Testis (tissue), 3 donors: ENCODE measurements around the gene PAIP1. TPM values are rescaled to one million over a fixed set of nuclear protein-coding genes. Genes with fewer than 3 reads are reported as not detected.
A peak's percentile ranks its signal among the peaks of the same experiment; 100 is the strongest.
"Not testable (repeated sequence)": the region's sequence is repeated elsewhere in the genome, so short reads cannot be mapped to it uniquely, and the experiment has no call there.

ENCODE experiments used
- DNase-seq: peaks from one replicate; pipeline ENCODE4 v3.0.0-alpha.2; 2019
- H3K27ac ChIP-seq, 2 donors: fragments of 200-600 bp; sonication (generic); one replicate each; pipeline ENCODE4 v1.5.1; 2019
- H3K27me3 ChIP-seq: fragments of 200-600 bp; sonication (generic); one replicate; pipeline ENCODE4 v1.5.1; 2019
- H3K36me3 ChIP-seq: fragments of 200-600 bp; sonication (generic); one replicate; pipeline ENCODE4 v1.5.1; 2017; ENCODE audit warnings: low read depth; ENCODE audit errors: missing control alignments
- H3K4me1 ChIP-seq: fragments of 200-600 bp; sonication (generic); one replicate; pipeline ENCODE4 v1.5.1; 2019
- H3K4me3 ChIP-seq, 2 donors: fragments of 200-600 bp; sonication (generic); one replicate each; pipeline ENCODE4 v1.5.1; 2017 to 2019
- H3K9me3 ChIP-seq: fragments of 200-600 bp; sonication (generic); one replicate; pipeline ENCODE4 v1.5.1; 2017
- POLR2A ChIP-seq: fragments of 450-650 bp; IDR thresholded peaks from one replicate; pipeline ENCODE4 v1.6.1; 2017; ENCODE audit warnings: antibody characterized with exemption, mild to moderate bottlenecking, moderate library complexity
- WGBS, 2 donors: methylation state at CpG; one replicate each; pipeline ENCODE4 v1.1.5; 2018; 5-methylcytosine and 5-hydroxymethylcytosine counted together
- intact Hi-C: fragments of 100-400 bp; cut with DNase I; formaldehyde crosslinking; loops from one replicate; pipeline ENCODE4 v1.15.1; 2023; ENCODE audit warnings: low total_unique reads
- polyA plus RNA-seq: library from polyadenylated mRNA; stranded (reverse); fragments of 350-450 nt; fragmentation: Illumina TruSeq; extraction: RNeasy Lipid Tissue Mini Kit (QIAGEN cat#74804); gene quantifications from one replicate; pipeline ENCODE4 v1.2.3, GENCODE V29; 2014; ENCODE audit warnings: low read depth, low replicate concordance; ENCODE audit not compliant: insufficient read depth
- total RNA-seq, 2 donors: library from RNA; depleted of rRNA; stranded (reverse); fragments of >200 nt; gene quantifications; one replicate each; pipeline ENCODE4 v1.2.3, GENCODE V29; 2016
- TF ChIP-seq, protein P1 (sequence below), 3 experiments: fragments of 450-650 bp in 2 of 3; fragments of 200-600 bp in 1 of 3; sonication (generic) in 1 of 3; IDR thresholded peaks; one replicate each; pipeline ENCODE4 v1.5.1; 2016 to 2019; ENCODE audit warnings: antibody characterized with exemption in 3 of 3, mild to moderate bottlenecking in 2 of 3, moderate library complexity in 1 of 3

Gene PAIP1
- total and polyA plus RNA-seq, 3 donors from 2014 or later: 103 to 135 (median 117) TPM

DNA sequence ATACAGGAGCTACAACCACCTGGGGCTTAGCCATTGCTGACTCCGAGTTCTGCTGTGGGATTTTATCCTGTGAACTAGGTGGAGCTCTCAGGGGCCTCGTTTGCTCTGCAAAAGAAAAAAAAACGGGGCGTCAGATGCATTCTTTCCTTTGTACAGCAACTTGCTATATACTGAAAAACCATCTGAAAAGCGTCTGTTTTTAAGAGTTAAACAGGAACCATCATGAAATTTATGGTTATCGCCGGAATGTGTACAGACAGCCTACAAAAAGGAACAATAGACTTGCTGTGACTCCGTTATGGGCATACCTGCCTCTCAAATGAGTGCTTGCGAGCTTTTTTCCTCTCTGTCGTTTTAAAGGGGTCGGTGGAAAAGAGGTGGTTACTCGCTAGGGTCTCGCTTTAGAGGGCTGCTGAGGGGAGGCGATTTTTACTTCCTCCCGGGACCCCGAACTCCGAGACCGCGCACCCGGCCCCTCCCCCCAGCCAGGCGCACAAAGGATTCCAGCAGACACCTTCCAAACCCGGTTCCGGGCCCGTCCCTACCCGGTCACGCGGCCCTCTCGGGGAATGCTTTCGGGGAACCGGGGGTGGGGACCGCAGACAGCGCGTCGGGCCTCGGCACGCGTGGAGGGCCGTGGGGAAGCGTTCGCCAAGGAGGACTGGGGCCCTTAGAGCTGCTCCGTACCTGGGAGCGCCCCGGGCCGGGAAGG is 826 bp downstream of the PAIP1 start:
- peak overlapping the region; percentile 95 to 99 for H3K27ac ChIP-seq
- intact Hi-C loops: no loop called here
- 0 to 1% methylated on average over 9 to 26 of the region's 44 CpGs for WGBS, 2 donors

DNA sequence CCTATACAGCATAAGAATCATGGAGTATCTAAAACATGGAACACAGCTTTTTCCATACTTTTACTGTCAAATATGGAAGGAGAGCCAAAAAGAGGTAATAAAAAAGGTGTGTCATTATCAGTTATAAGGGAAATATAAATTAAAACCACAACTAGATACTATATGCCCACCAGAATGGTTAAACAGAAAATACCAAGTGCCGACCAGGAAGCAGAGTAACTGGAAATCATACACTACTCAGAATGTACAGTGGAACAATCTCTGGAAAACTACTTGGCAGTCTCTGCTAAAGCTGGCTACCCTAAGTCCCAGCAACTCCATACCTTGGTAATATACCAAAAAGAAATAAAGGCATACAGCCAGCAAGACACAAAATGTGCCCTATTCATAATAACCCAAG is 2.4 kb downstream of the PAIP1 start:
- 70 to 94% methylated on average over 1 of the region's 1 CpG for WGBS, 2 donors
- intact Hi-C loops: no loop called here

More for the DNA sequence above, 826 bp downstream of the PAIP1 start:
- peaks cover 12% of the 10 kb centered on the region for H3K4me1 ChIP-seq
- H3K9me3 ChIP-seq: no peaks in the 10 kb centered on the region
- H3K4me3 ChIP-seq: peak overlapping the region; percentile 82 to 93
- DNase-seq: peak; percentile 80
- no peaks in the 10 kb centered on the region for H3K36me3 ChIP-seq
- no peak for TF ChIP-seq POLR2A
- TF ChIP-seq, protein P1, sequence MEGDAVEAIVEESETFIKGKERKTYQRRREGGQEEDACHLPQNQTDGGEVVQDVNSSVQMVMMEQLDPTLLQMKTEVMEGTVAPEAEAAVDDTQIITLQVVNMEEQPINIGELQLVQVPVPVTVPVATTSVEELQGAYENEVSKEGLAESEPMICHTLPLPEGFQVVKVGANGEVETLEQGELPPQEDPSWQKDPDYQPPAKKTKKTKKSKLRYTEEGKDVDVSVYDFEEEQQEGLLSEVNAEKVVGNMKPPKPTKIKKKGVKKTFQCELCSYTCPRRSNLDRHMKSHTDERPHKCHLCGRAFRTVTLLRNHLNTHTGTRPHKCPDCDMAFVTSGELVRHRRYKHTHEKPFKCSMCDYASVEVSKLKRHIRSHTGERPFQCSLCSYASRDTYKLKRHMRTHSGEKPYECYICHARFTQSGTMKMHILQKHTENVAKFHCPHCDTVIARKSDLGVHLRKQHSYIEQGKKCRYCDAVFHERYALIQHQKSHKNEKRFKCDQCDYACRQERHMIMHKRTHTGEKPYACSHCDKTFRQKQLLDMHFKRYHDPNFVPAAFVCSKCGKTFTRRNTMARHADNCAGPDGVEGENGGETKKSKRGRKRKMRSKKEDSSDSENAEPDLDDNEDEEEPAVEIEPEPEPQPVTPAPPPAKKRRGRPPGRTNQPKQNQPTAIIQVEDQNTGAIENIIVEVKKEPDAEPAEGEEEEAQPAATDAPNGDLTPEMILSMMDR (IDR thresholded peaks at IDR 0.05): no peak
- H3K27me3 ChIP-seq: no peaks in the 10 kb centered on the region

DNA sequence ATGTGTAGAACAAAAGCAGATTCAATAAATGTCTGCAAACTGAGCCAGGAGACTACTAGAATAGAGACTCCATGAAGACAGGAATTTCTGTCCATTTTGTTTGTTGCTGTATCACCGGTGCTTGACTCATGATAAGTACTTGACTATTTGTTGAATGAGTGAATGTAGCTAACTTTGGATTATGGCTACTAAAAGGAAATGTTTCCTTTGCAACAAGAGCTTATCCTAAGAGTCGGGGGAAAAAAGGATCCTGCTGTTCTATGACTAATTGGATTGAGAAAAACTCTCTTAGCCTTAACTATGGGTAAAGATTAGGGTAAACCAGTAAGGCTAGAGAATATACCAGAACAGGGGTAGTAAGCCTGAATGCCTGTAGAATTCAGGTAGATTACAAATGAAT is 3.5 kb downstream of the PAIP1 start:
- Histone ChIP-seq H3K4me3 (no peak overlapping the region), H3K27ac (no peak overlapping the region), H3K36me3 (no peaks in the 10 kb centered on the region), H3K9me3 (no peaks in the 10 kb centered on the region), H3K27me3 (no peaks in the 10 kb centered on the region), H3K4me1 (peaks cover 17% of the 10 kb centered on the region)
- 46 to 65% methylated on average over 2 of the region's 2 CpGs for WGBS, 2 donors
- TF ChIP-seq POLR2A: no peak
- TF ChIP-seq, protein P1 (IDR thresholded peaks at IDR 0.05): no peak
- no peak for DNase-seq
- intact Hi-C loops: no loop called here

More for the DNA sequence above, 2.4 kb downstream of the PAIP1 start:
- Histone ChIP-seq H3K9me3 (no peaks in the 10 kb centered on the region), H3K27ac (no peak overlapping the region), H3K36me3 (no peaks in the 10 kb centered on the region), H3K4me1 (peaks cover 12% of the 10 kb centered on the region), H3K27me3 (no peaks in the 10 kb centered on the region), H3K4me3 (no peak overlapping the region)
- TF ChIP-seq, protein P1 (IDR thresholded peaks at IDR 0.05): no peak
- no peak for TF ChIP-seq POLR2A
- no peak for DNase-seq

DNA sequence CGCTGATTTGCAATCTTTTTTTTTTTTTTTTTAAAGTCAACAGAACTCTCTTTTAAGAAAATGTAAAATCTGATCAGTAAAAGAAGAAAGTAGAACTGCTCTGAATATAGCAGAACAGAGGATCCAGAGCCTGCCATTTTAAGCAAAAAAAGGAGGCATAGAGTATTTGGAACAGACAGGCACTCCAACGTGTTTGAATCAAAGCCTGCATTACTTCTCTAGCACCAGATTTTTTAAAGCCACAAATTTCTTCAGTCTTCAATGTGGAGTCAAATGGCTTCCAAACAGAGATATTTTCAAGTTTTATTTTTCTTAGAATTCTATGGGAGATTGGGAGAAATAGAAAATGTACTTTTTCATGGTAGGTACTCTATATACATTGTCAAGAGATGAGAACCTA is 5.1 kb downstream of the PAIP1 start:
- Histone ChIP-seq H3K36me3 (no peaks in the 10 kb centered on the region), H3K4me1 (peaks cover 17% of the 10 kb centered on the region), H3K9me3 (no peaks in the 10 kb centered on the region), H3K27me3 (no peaks in the 10 kb centered on the region), H3K27ac (no peak overlapping the region), H3K4me3 (no peak overlapping the region)
- no peak for DNase-seq
- 59 to 68% methylated on average over 2 of the region's 2 CpGs for WGBS, 2 donors
- no peak for TF ChIP-seq POLR2A
- TF ChIP-seq, protein P1 (IDR thresholded peaks at IDR 0.05): no peak
- intact Hi-C loops: no loop called here

DNA sequence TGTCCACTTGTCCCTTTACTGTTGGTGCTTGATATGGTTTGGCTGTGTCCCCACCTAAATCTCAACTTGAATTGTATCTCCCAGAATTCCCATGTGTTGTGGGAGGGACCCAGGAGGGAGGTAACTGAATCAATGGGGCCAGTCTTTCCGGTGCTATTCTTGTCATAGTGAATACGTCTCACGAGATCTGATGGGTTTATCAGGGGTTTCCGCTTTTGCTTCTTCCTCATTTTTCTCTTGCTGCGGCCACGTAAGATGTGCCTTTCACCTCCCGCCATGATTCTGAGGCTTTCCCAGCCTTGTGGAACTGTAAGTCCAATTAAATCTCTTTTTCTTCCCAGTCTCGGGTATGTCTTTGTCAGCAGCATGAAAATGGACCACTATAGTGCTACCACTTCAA is 7.6 kb downstream of the PAIP1 start:
- H3K4me3 ChIP-seq, intact Hi-C loops, H3K36me3 ChIP-seq, H3K27ac ChIP-seq, H3K27me3 ChIP-seq, DNase-seq, H3K9me3 ChIP-seq: not testable (repeated sequence)
- 84 to 95% methylated on average over 8 of the region's 8 CpGs for WGBS, 2 donors
- peaks cover 21% of the 10 kb centered on the region for H3K4me1 ChIP-seq
